Activated naive CD8-positive, alpha-beta T cell (primary cell): ENCODE data around the gene TULP1.

Source experiments
- H3K27ac Mint-ChIP-seq: one replicate; pipeline ENCODE4 v1.8.0; 2021; ENCODE audit warnings: mixed read lengths
- H3K27me3 Mint-ChIP-seq: one replicate; pipeline ENCODE4 v1.8.0; 2021; ENCODE audit warnings: mixed read lengths
- H3K36me3 Mint-ChIP-seq: one replicate; pipeline ENCODE4 v1.8.0; 2021; ENCODE audit warnings: mixed read lengths
- H3K4me1 Mint-ChIP-seq: one replicate; pipeline ENCODE4 v1.8.0; 2021; ENCODE audit warnings: low read depth, mixed read lengths
- H3K4me3 Mint-ChIP-seq: one replicate; pipeline ENCODE4 v1.8.0; 2021; ENCODE audit warnings: mild to moderate bottlenecking, mixed read lengths
- H3K9me3 Mint-ChIP-seq: one replicate; pipeline ENCODE4 v1.8.0; 2021; ENCODE audit warnings: low read depth, mixed read lengths

TULP1 gene

DNA sequence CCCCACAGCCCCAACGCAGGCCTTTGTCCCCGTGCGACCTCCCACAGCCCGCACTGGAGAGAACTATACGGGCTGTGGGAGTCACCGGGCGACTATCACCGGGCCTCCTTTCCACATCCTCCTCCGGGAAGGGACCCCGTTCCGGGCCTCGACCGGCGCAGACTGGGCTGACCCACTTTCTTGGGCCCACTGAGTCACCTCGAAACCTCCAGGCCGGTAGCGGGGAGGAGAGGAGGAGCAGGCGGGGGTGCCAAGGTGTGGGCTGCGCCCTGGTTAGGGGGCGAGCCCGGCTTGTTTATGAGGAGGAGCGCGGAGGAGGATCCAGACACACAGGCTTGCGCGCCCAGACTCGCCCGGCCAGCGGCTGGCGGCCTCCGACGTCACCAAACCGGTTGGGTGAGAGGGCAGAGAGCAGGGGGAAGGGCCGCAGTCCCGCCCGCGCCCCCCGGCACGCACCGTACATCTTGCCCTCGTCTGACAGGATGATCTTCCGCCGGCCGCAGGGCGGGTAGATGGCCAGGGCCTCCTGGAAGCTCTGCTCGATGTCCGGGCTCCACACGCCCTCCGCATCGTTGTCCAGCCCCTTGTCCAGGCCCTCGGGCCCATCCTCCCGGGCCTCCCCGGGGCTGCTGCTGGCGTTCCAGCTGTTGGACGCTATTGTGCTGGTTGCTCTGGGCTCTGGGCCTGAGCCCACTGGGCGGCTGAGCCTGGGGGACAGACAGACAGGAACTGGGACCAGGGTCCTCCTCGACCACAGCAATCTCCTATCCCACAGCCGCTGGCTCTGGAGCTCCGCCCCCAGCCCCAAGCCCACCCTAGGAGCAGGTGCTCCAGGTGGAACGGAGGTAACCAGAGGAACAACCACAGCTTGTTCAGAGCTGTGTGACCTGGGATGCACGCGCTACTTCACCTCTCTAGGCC lies 26.4 kb downstream of the TULP1 start:
- Mint-ChIP-seq H3K4me3 (no peak overlapping the region), H3K36me3 (no peaks in the 10 kb centered on the region), H3K9me3 (no peaks in the 10 kb centered on the region), H3K27ac (no peak overlapping the region), H3K4me1 (no peaks in the 10 kb centered on the region), H3K27me3 (no peaks in the 10 kb centered on the region)

GRCh38 chr6:35485402-35485877 lies 27.3 kb downstream of the TULP1 start:
- H3K36me3 Mint-ChIP-seq = no peaks in the 10 kb centered on the region
- H3K9me3 Mint-ChIP-seq = no peaks in the 10 kb centered on the region
- no peaks in the 10 kb centered on the region for H3K4me1 Mint-ChIP-seq
- H3K27ac Mint-ChIP-seq = no peak overlapping the region
- no peaks in the 10 kb centered on the region for H3K27me3 Mint-ChIP-seq
- H3K4me3 Mint-ChIP-seq = no peak overlapping the region

GRCh38 chr6:35484921-35485392 lies 27.7 kb downstream of the TULP1 start:
- no peak overlapping the region for H3K4me3 Mint-ChIP-seq
- H3K27me3 Mint-ChIP-seq = no peaks in the 10 kb centered on the region
- H3K4me1 Mint-ChIP-seq = no peaks in the 10 kb centered on the region
- no peak overlapping the region for H3K27ac Mint-ChIP-seq
- no peaks in the 10 kb centered on the region for H3K9me3 Mint-ChIP-seq
- no peaks in the 10 kb centered on the region for H3K36me3 Mint-ChIP-seq

GRCh38 chr6:35483893-35484645 lies 28.6 kb downstream of the TULP1 start:
- H3K36me3 Mint-ChIP-seq = no peaks in the 10 kb centered on the region
- no peaks in the 10 kb centered on the region for H3K9me3 Mint-ChIP-seq
- H3K4me3 Mint-ChIP-seq = no peak overlapping the region
- no peaks in the 10 kb centered on the region for H3K27me3 Mint-ChIP-seq
- H3K27ac Mint-ChIP-seq = no peak overlapping the region
- H3K4me1 Mint-ChIP-seq = no peaks in the 10 kb centered on the region

GRCh38 chr6:35483490-35483889 lies 29.2 kb downstream of the TULP1 start:
- Mint-ChIP-seq H3K4me1 (no peaks in the 10 kb centered on the region), H3K9me3 (no peaks in the 10 kb centered on the region), H3K4me3 (no peak overlapping the region), H3K27ac (no peak overlapping the region), H3K27me3 (no peaks in the 10 kb centered on the region), H3K36me3 (no peaks in the 10 kb centered on the region)

- Mint-ChIP-seq H3K4me1 (no peaks in the 10 kb centered on the region), H3K36me3 (no peaks in the 10 kb centered on the region)
These were observed 29.6 kb downstream of the TULP1 start for GRCh38 chr6:35483062-35483461.

GRCh38 chr6:35481226-35481625 lies 31.5 kb downstream of the TULP1 start:
- no peaks in the 10 kb centered on the region for H3K36me3 Mint-ChIP-seq
- H3K27me3 Mint-ChIP-seq = no peaks in the 10 kb centered on the region
- no peak overlapping the region for H3K27ac Mint-ChIP-seq

More at GRCh38 chr6:35483062-35483461, 29.6 kb downstream of the TULP1 start:
- Mint-ChIP-seq H3K9me3 (no peaks in the 10 kb centered on the region), H3K27me3 (no peaks in the 10 kb centered on the region), H3K27ac (no peak overlapping the region), H3K4me3 (no peak overlapping the region)

GRCh38 chr6:35480176-35480575 lies 32.5 kb downstream of the TULP1 start:
- Mint-ChIP-seq H3K9me3 (no peaks in the 10 kb centered on the region), H3K27me3 (no peaks in the 10 kb centered on the region), H3K27ac (no peak overlapping the region), H3K4me3 (no peak overlapping the region), H3K4me1 (no peaks in the 10 kb centered on the region), H3K36me3 (no peaks in the 10 kb centered on the region)

More at GRCh38 chr6:35481226-35481625, 31.5 kb downstream of the TULP1 start:
- no peaks in the 10 kb centered on the region for H3K4me1 Mint-ChIP-seq
- no peaks in the 10 kb centered on the region for H3K9me3 Mint-ChIP-seq
- H3K4me3 Mint-ChIP-seq = no peak overlapping the region

GRCh38 chr6:35478259-35478658 lies 34.4 kb downstream of the TULP1 start:
- H3K36me3 Mint-ChIP-seq = no peaks in the 10 kb centered on the region
- no peaks in the 10 kb centered on the region for H3K4me1 Mint-ChIP-seq
- H3K27ac Mint-ChIP-seq = no peak overlapping the region
- no peaks in the 10 kb centered on the region for H3K27me3 Mint-ChIP-seq
- H3K4me3 Mint-ChIP-seq = no peak overlapping the region
- no peaks in the 10 kb centered on the region for H3K9me3 Mint-ChIP-seq

DNA sequence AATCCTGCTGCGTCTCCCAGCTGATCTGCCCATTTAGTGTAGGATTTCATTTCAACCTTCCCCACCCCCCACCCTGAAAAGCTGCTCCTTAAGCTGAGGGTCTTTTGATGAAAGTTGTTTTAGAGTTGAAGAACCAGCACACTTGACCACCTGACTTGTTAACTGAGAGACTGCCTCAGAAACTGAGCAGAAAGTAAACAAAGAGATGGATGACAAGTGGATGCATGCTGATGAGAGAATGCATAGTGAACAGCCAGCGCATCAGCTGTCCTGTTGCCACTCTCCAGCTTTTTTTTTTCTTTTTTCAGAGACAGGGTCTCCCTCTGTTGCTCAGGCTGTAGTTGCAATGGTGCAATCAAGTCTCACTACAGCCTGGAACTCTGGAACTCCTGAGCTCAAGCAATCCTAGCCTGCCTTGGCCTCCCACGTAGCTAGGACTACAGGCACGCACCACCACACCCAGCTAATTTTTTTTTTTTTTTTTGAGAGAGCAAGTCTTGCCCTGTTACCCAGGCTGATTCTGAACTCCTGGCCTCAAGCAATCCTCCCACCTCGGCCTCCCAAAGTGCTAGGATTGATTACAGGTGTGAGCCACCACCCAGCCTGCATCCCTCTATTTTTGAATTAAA lies 35.0 kb downstream of the TULP1 start:
- H3K4me1 Mint-ChIP-seq = no peaks in the 10 kb centered on the region
- no peaks in the 10 kb centered on the region for H3K27me3 Mint-ChIP-seq
- H3K36me3 Mint-ChIP-seq = no peaks in the 10 kb centered on the region
- no peaks in the 10 kb centered on the region for H3K9me3 Mint-ChIP-seq
- H3K27ac Mint-ChIP-seq = no peak overlapping the region
- H3K4me3 Mint-ChIP-seq = no peak overlapping the region

GRCh38 chr6:35477028-35477427 lies 35.7 kb downstream of the TULP1 start:
- peaks cover 3% of the 10 kb centered on the region for H3K4me1 Mint-ChIP-seq
- no peaks in the 10 kb centered on the region for H3K36me3 Mint-ChIP-seq
- no peaks in the 10 kb centered on the region for H3K27me3 Mint-ChIP-seq
- no peak overlapping the region for H3K4me3 Mint-ChIP-seq
- no peak overlapping the region for H3K27ac Mint-ChIP-seq
- H3K9me3 Mint-ChIP-seq = no peaks in the 10 kb centered on the region

- peaks cover 10% of the 10 kb centered on the region for H3K4me1 Mint-ChIP-seq
- H3K27ac Mint-ChIP-seq = no peak overlapping the region
- H3K4me3 Mint-ChIP-seq = no peak overlapping the region
- H3K36me3 Mint-ChIP-seq = peaks cover 3% of the 10 kb centered on the region
- no peaks in the 10 kb centered on the region for H3K27me3 Mint-ChIP-seq
- no peaks in the 10 kb centered on the region for H3K9me3 Mint-ChIP-seq
These were observed 36.7 kb downstream of the TULP1 start for GRCh38 chr6:35476004-35476403.

GRCh38 chr6:35475573-35475972 lies 37.1 kb downstream of the TULP1 start:
- Mint-ChIP-seq H3K36me3 (peaks cover 6% of the 10 kb centered on the region), H3K27me3 (no peaks in the 10 kb centered on the region), H3K27ac (no peak overlapping the region), H3K4me3 (no peak overlapping the region), H3K4me1 (peaks cover 14% of the 10 kb centered on the region), H3K9me3 (no peaks in the 10 kb centered on the region)

DNA sequence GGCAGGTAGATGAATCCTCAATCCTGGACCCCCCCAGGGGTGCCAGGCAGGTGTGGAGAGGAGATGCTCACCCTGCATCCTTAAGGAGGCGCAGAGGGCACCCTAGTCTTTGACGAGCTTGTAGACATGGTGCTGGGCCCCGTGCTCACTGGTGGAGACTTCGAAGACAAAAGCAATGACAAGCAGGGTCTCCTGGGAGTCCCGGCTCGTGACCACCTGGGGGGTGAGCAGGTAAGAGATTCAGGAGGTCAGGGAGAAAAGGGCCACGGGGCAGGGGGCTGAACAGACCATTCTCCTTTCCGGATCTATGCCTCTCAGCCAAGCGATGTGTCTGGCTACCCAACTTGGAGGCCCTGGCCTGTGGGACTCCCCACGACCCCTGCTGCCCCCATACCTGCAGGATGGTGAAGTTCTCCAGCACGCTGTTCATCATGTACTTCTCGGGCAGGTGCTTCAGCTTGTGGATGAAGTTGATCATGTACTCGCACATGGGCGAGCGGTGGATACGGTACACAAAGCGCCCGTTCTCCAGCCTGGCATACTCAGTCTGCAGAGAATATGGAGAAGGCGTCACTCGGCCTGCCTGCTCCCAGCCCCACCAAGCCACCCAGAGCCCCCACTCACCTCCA lies 37.6 kb downstream of the TULP1 start:
- Mint-ChIP-seq H3K4me3 (no peak overlapping the region), H3K27me3 (no peaks in the 10 kb centered on the region), H3K36me3 (peaks cover 10% of the 10 kb centered on the region), H3K4me1 (peaks cover 18% of the 10 kb centered on the region), H3K27ac (peak overlapping the region; percentile 41), H3K9me3 (no peaks in the 10 kb centered on the region)
